HEK293 (cell line): Measurements from ENCODE around the gene RANBP1.

Source experiments
- CTCF ChIA-PET: fragments of 350-600 bp; formaldehyde crosslinking; extraction: SDS; loops from one replicate; lab custom pipeline; 2021; ENCODE audit warnings: antibody characterized with exemption; lab: Yijun Ruan, JAX
- POLR2A ChIA-PET: fragments of 300-600 bp; formaldehyde crosslinking; extraction: SDS; loops from one replicate; lab custom pipeline; 2020; ENCODE audit warnings: antibody characterized with exemption, inconsistent platforms; lab: Yijun Ruan, JAX
- H3K27ac ChIP-seq: fragments of 200-500 bp; sonication (Bioruptor generic); 2 replicates; pipeline ENCODE4 v1.5.1; 2014; ENCODE audit warnings: low read depth, low read length, control low read depth, inconsistent platforms; ENCODE audit errors: extremely low read depth
- H3K36me3 ChIP-seq, 2 experiments: fragments of 200-500 bp in 1 of 2; sonication (Bioruptor generic) in 1 of 2; 1 replicate in 1 of 2; 2 replicates in 1 of 2; pipeline ENCODE4 v1.5.1; 2014 to 2017; ENCODE audit warnings: inconsistent platforms in 2 of 2, low read length in 2 of 2; ENCODE audit not compliant: control insufficient read depth in 2 of 2, insufficient read depth in 1 of 2
- H3K4me1 ChIP-seq: fragments of 200-500 bp; sonication (Bioruptor generic); 2 replicates; pipeline ENCODE4 v1.5.1; 2014; ENCODE audit warnings: mild to moderate bottlenecking, low read length, inconsistent platforms; ENCODE audit not compliant: control insufficient read depth, insufficient read depth
- H3K4me3 ChIP-seq: 2 replicates; pipeline ENCODE4 v1.5.1; 2011; ENCODE audit warnings: low read depth, mild to moderate bottlenecking, control low read depth, low read length, moderate library complexity
- H3K9me3 ChIP-seq: fragments of 200-500 bp; sonication (Bioruptor generic); 2 replicates; pipeline ENCODE4 v1.5.1; 2014; ENCODE audit warnings: low read depth, low read length, inconsistent platforms; ENCODE audit not compliant: control insufficient read depth, insufficient read depth
- EGR2 ChIP-seq: fragments of 450-650 bp; formaldehyde crosslinking; IDR thresholded peaks from 2 replicates; pipeline ENCODE4 v1.5.1; 2016; ENCODE audit warnings: low read depth, missing biosample characterization, missing genetic modification characterization
- GFI1B ChIP-seq: fragments of 450-650 bp; formaldehyde crosslinking; IDR thresholded peaks from 2 replicates; pipeline ENCODE4 v1.5.1; 2016; ENCODE audit warnings: missing biosample characterization, missing genetic modification characterization
- KLF16 ChIP-seq: fragments of 450-650 bp; formaldehyde crosslinking; IDR thresholded peaks from 2 replicates; pipeline ENCODE4 v1.5.1; 2017; ENCODE audit warnings: missing biosample characterization, missing genetic modification characterization
- REPIN1 ChIP-seq: fragments of 450-650 bp; formaldehyde crosslinking; IDR thresholded peaks from 2 replicates; pipeline ENCODE4 v1.5.1; 2017; ENCODE audit warnings: missing biosample characterization, missing genetic modification characterization, low read depth
- SCRT1 ChIP-seq: fragments of 450-650 bp; formaldehyde crosslinking; IDR thresholded peaks from 2 replicates; pipeline ENCODE4 v1.5.1; 2016; ENCODE audit warnings: missing biosample characterization, missing genetic modification characterization, borderline replicate concordance
- WT1 ChIP-seq: fragments of 450-650 bp; formaldehyde crosslinking; IDR thresholded peaks from 2 replicates; pipeline ENCODE4 v1.5.1; 2016; ENCODE audit warnings: missing biosample characterization, missing genetic modification characterization
- ZBTB21 ChIP-seq: fragments of 450-650 bp; formaldehyde crosslinking; IDR thresholded peaks from 2 replicates; pipeline ENCODE4 v1.5.1; 2017; ENCODE audit warnings: missing biosample characterization, missing genetic modification characterization
- ZFHX2 ChIP-seq: fragments of 450-650 bp; formaldehyde crosslinking; conservative IDR thresholded peaks from 2 replicates; pipeline ENCODE4 v1.5.1; 2016; ENCODE audit warnings: missing biosample characterization, missing genetic modification characterization
- ZNF132 ChIP-seq: fragments of 450-650 bp; formaldehyde crosslinking; IDR thresholded peaks from 2 replicates; pipeline ENCODE4 v1.5.1; 2017; ENCODE audit warnings: missing biosample characterization, missing genetic modification characterization, borderline replicate concordance
- ZNF184 ChIP-seq: fragments of 450-650 bp; IDR thresholded peaks from 2 replicates; pipeline ENCODE4 v1.5.1; 2018; ENCODE audit warnings: missing biosample characterization, mild to moderate bottlenecking, missing genetic modification characterization
- ZNF248 ChIP-seq: fragments of 450-650 bp; formaldehyde crosslinking; IDR thresholded peaks from 2 replicates; pipeline ENCODE4 v1.5.1; 2017; ENCODE audit warnings: missing biosample characterization, missing genetic modification characterization
- ZNF404 ChIP-seq: fragments of 450-650 bp; formaldehyde crosslinking; IDR thresholded peaks from 2 replicates; pipeline ENCODE4 v1.5.1; 2017; ENCODE audit warnings: missing biosample characterization, missing genetic modification characterization
- ZNF585B ChIP-seq: fragments of 450-650 bp; formaldehyde crosslinking; IDR thresholded peaks from 2 replicates; pipeline ENCODE4 v1.5.1; 2016; ENCODE audit warnings: missing biosample characterization, missing genetic modification characterization
- ZNF623 ChIP-seq: fragments of 450-650 bp; formaldehyde crosslinking; IDR thresholded peaks from 2 replicates; pipeline ENCODE4 v1.5.1; 2016; ENCODE audit warnings: missing biosample characterization, missing genetic modification characterization
- ZNF626 ChIP-seq: fragments of 450-650 bp; sonication (Bioruptor Pico); formaldehyde crosslinking; IDR thresholded peaks from 2 replicates; pipeline ENCODE4 v1.5.1; 2018; ENCODE audit warnings: missing biosample characterization, missing genetic modification characterization, inconsistent platforms
- ZNF654 ChIP-seq: fragments of 450-650 bp; formaldehyde crosslinking; IDR thresholded peaks from 2 replicates; pipeline ENCODE4 v1.5.1; 2016; ENCODE audit warnings: low read depth, missing biosample characterization, missing genetic modification characterization
- ZNF660 ChIP-seq: fragments of 450-650 bp; IDR thresholded peaks from 2 replicates; pipeline ENCODE4 v1.5.1; 2018; ENCODE audit warnings: missing biosample characterization, mild to moderate bottlenecking, missing genetic modification characterization
- ZNF664 ChIP-seq: fragments of 450-650 bp; formaldehyde crosslinking; IDR thresholded peaks from 2 replicates; pipeline ENCODE4 v1.5.1; 2016; ENCODE audit warnings: missing biosample characterization, missing genetic modification characterization
- ZNF768 ChIP-seq: fragments of 450-650 bp; formaldehyde crosslinking; IDR thresholded peaks from 2 replicates; pipeline ENCODE4 v1.5.1; 2018; ENCODE audit warnings: missing biosample characterization, mild to moderate bottlenecking, missing genetic modification characterization
- ZNF777 ChIP-seq: fragments of 450-650 bp; formaldehyde crosslinking; IDR thresholded peaks from 2 replicates; pipeline ENCODE4 v1.5.1; 2017; ENCODE audit warnings: missing biosample characterization, missing genetic modification characterization, borderline replicate concordance
- TF ChIP-seq, protein P1 (sequence below): fragments of 450-650 bp; formaldehyde crosslinking; IDR thresholded peaks from 2 replicates; pipeline ENCODE4 v1.5.1; 2016; ENCODE audit warnings: missing biosample characterization, missing genetic modification characterization
- TF ChIP-seq, protein P2 (sequence below): fragments of 450-650 bp; formaldehyde crosslinking; IDR thresholded peaks from 2 replicates; pipeline ENCODE4 v1.5.1; 2016; ENCODE audit warnings: missing biosample characterization, missing genetic modification characterization, borderline replicate concordance
- TF ChIP-seq, protein P3 (sequence below): fragments of 450-650 bp; formaldehyde crosslinking; IDR thresholded peaks from 2 replicates; pipeline ENCODE4 v1.5.1; 2017; ENCODE audit warnings: missing biosample characterization, missing genetic modification characterization

Gene RANBP1

DNA sequence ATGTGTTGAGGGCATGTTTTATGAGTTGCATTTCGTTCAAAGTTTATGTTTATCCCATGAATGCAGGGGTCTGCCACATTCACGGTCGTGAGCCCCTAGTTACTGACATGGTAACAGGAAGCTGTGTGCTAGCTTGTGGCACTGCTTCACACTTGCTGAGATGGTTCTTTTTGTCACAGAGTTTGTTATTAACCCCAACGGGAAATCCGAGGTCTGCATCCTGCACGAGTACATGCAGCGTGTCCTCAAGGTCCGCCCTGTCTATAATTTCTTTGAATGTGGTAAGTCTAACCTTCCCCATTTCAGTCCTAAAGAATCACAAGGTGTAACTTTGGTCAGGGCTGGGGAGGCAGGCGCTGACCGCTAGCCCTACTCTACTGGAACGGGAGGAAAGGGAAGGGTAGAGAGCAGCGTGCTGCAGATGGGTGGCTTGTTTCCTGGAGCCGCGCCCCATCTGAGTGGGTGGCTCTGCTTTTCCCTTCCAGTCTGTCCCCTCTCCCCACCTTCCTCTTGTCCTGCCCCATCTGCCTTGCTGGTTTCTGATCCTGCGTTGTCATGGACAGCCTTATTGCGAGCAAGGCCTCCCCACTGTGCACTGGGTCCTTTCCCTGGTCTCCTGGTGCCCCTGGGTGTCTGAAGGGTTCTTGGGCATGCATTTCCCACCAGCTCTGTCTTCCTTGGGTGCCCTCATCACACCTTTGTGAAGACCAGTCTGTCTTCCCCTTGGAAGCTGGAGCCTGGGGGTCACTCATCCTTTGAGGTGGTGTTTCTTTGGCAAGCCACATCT is 24.0 kb upstream of the RANBP1 start:
- CTCF ChIA-PET = interaction anchor here (0.5 kb wide), 1 partner anchor 143 kb away, joined by 4 read pairs; no protein-coding TSS in a partner anchor
- no peak overlapping the region for H3K4me3 ChIP-seq
- no peaks in the 10 kb centered on the region for H3K9me3 ChIP-seq
- H3K27ac ChIP-seq = no peak overlapping the region
- peaks cover 61 to 100% of the 10 kb centered on the region in 2 experiments for H3K36me3 ChIP-seq
- no peaks in the 10 kb centered on the region for H3K4me1 ChIP-seq
- TF ChIP-seq ZNF660 (tag by site-specific recombination) (no peak), ZNF654 (tag by site-specific recombination) (no peak), EGR2 (tag by site-specific recombination) (no peak), SCRT1 (tag by site-specific recombination) (no peak), ZNF132 (tag by site-specific recombination) (no peak)
- TF ChIP-seq, protein P1, sequence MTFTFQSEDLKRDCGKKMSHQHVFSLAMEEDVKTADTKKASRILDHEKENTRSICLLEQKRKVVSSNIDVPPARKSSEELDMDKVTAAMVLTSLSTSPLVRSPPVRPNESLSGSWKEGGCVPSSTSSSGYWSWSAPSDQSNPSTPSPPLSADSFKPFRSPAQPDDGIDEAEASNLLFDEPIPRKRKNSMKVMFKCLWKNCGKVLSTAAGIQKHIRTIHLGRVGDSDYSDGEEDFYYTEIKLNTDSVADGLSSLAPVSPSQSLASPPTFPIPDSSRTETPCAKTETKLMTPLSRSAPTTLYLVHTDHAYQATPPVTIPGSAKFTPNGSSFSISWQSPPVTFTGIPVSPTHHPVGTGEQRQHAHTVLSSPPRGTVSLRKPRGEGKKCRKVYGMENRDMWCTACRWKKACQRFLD (tag by site-specific recombination) = no peak
- POLR2A ChIA-PET = interaction anchor here (1.0 kb wide), 1 partner anchor 25 kb away, joined by 3 read pairs; the partner anchor contains the start of gene TRMT2A

DNA sequence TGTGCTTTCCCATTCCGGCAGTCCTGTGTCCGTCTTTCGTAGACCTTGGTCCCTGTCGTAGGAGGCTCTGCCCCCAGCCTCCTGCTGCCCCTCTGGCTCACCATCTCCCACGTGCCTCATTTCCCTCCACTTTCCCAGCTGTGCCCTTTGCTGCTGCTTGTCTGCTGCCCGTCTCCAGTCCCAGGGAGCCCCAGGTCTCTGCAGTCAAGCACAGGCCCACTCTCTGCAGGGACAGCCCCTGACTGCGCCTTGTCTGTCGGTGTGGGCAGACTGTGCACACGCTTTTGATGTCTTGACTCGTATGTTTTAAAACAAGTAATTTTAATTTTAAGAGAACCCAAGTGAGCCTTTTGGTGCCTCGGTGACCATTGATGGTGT is 23.4 kb upstream of the RANBP1 start:
- Histone ChIP-seq H3K4me3 (no peak overlapping the region), H3K9me3 (no peaks in the 10 kb centered on the region), H3K36me3 (peaks cover 60 to 100% of the 10 kb centered on the region in 2 experiments), H3K27ac (no peak overlapping the region), H3K4me1 (no peaks in the 10 kb centered on the region)
- CTCF ChIA-PET = interaction anchor here (0.5 kb wide), 1 partner anchor 144 kb away, joined by 4 read pairs; no protein-coding TSS in a partner anchor
- POLR2A ChIA-PET = interaction anchor here (1.0 to 1.5 kb wide), 2 partner anchors 18 to 25 kb away, joined by 3 read pairs; partner anchors contain the start of gene TRMT2A
- no peak for TF ChIP-seq ZNF768 (tag by site-specific recombination)
- TF ChIP-seq REPIN1 (tag by site-specific recombination) = no peak
- no peak for TF ChIP-seq GFI1B (tag by site-specific recombination)
- no peak for TF ChIP-seq ZNF404 (tag by site-specific recombination)
- TF ChIP-seq, protein P2, sequence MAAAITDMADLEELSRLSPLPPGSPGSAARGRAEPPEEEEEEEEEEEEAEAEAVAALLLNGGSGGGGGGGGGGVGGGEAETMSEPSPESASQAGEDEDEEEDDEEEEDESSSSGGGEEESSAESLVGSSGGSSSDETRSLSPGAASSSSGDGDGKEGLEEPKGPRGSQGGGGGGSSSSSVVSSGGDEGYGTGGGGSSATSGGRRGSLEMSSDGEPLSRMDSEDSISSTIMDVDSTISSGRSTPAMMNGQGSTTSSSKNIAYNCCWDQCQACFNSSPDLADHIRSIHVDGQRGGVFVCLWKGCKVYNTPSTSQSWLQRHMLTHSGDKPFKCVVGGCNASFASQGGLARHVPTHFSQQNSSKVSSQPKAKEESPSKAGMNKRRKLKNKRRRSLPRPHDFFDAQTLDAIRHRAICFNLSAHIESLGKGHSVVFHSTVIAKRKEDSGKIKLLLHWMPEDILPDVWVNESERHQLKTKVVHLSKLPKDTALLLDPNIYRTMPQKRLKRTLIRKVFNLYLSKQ (tag by site-specific recombination) = no peak
- TF ChIP-seq ZNF664 = no peak
- no peak for TF ChIP-seq WT1 (tag by site-specific recombination)
- no peak for TF ChIP-seq ZNF777 (tag by site-specific recombination)
- TF ChIP-seq ZNF623 = no peak
- TF ChIP-seq ZFHX2 (tag by site-specific recombination) = no peak
- no peak for TF ChIP-seq ZNF184 (tag by site-specific recombination)
- no peak for TF ChIP-seq ZBTB21 (tag by site-specific recombination)
- TF ChIP-seq ZNF585B (tag by site-specific recombination) = no peak
- TF ChIP-seq KLF16 (tag by site-specific recombination) = no peak
- no peak for TF ChIP-seq ZNF248 (tag by site-specific recombination)
- TF ChIP-seq, protein P3, sequence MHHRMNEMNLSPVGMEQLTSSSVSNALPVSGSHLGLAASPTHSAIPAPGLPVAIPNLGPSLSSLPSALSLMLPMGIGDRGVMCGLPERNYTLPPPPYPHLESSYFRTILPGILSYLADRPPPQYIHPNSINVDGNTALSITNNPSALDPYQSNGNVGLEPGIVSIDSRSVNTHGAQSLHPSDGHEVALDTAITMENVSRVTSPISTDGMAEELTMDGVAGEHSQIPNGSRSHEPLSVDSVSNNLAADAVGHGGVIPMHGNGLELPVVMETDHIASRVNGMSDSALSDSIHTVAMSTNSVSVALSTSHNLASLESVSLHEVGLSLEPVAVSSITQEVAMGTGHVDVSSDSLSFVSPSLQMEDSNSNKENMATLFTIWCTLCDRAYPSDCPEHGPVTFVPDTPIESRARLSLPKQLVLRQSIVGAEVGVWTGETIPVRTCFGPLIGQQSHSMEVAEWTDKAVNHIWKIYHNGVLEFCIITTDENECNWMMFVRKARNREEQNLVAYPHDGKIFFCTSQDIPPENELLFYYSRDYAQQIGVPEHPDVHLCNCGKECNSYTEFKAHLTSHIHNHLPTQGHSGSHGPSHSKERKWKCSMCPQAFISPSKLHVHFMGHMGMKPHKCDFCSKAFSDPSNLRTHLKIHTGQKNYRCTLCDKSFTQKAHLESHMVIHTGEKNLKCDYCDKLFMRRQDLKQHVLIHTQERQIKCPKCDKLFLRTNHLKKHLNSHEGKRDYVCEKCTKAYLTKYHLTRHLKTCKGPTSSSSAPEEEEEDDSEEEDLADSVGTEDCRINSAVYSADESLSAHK (tag by site-specific recombination) = no peak
- TF ChIP-seq ZNF626 (tag by site-specific recombination) = no peak
